HUDEP-2 (cell line): ENCODE measurements around the gene PRPF38B.
A peak's percentile ranks its signal among the peaks of the same experiment; 100 is the strongest.
"Not testable (repeated sequence)": the region's sequence is repeated elsewhere in the genome, so short reads cannot be mapped to it uniquely, and the experiment has no call there.

Experiments used
- DNase-seq, 76 experiments: peaks; one replicate each; lab custom pipeline; 2025; ENCODE audit not compliant: unreplicated experiment in 76 of 76; lab: John Stamatoyannopoulos, UW

Gene PRPF38B

GRCh38 chr1:108678706-108679105 is 13.4 kb upstream of the PRPF38B start:
- DNase-seq = no peak

GRCh38 chr1:108679586-108680213 is 12.4 kb upstream of the PRPF38B start:
- no peak for DNase-seq

GRCh38 chr1:108681701-108682100 is 10.4 kb upstream of the PRPF38B start:
- not testable (repeated sequence) for DNase-seq

- DNase-seq = no peak
Observed at GRCh38 chr1:108685529-108685928, 6.6 kb upstream of the PRPF38B start.

GRCh38 chr1:108686614-108687313 is 5.3 kb upstream of the PRPF38B start:
- DNase-seq = peak in 22 of 76 experiments; percentile 5 to 66 (median 20)

GRCh38 chr1:108691128-108691941 is 775 bp upstream of the PRPF38B start:
- DNase-seq = peak in 17 of 76 experiments; percentile 5 to 64 (median 40)

GRCh38 chr1:108692724-108693655 is 880 bp downstream of the PRPF38B start:
- peak in 37 of 76 experiments; percentile 3 to 73 (median 38) for DNase-seq

- no peak for DNase-seq
Observed at GRCh38 chr1:108695535-108695934, 3.4 kb downstream of the PRPF38B start.

- no peak for DNase-seq
Observed at GRCh38 chr1:108699375-108700332, 7.5 kb downstream of the PRPF38B start.

GRCh38 chr1:108701176-108701849 is 9.2 kb downstream of the PRPF38B start:
- DNase-seq = no peak

- not testable (repeated sequence) for DNase-seq
Observed at GRCh38 chr1:108702109-108702508, 10.0 kb downstream of the PRPF38B start.

- DNase-seq = no peak
Observed at GRCh38 chr1:108703939-108704338, 11.8 kb downstream of the PRPF38B start.

- DNase-seq = no peak
Observed at GRCh38 chr1:108704496-108704895, 12.4 kb downstream of the PRPF38B start.

- DNase-seq = no peak
Observed at GRCh38 chr1:108706643-108707042, 14.5 kb downstream of the PRPF38B start.

GRCh38 chr1:108708691-108709660 is 16.9 kb downstream of the PRPF38B start:
- peak in 34 of 76 experiments; percentile 4 to 52 (median 24) for DNase-seq

- DNase-seq = no peak
Observed at GRCh38 chr1:108712606-108713150, 20.6 kb downstream of the PRPF38B start, which contains the start of gene FNDC7. Gene FNDC7 (plus strand): TSS chr1:108712908. CDS start chr1:108712934, 26 bp downstream.

GRCh38 chr1:108715932-108716331 is 23.8 kb downstream of the PRPF38B start:
- no peak for DNase-seq
